ENCODE data around the gene CCDC57.

Gene CCDC57

DNA sequence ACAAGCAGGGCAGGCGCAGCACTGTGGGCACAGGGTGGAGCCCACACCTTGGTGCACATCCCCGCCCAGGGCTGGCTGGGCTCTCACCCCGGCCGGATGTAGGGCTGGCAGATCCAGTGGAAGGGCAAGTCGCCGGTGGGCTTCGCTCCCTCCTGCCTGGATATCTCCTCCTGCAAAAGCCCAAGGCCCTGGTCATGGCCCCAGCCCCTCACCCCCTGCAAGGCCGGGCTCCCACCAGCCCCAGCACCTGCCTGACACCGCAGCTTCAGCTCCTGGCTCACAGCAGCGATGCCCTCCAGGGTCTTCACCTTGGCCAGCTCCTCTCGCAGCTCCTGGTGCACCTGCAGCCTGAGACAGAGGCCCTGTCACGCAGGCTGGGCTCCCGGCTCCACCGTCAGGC lies 152.0 kb downstream of the CCDC57 start:
- peaks cover 2% of the 10 kb centered on the region for H3K4me1 ChIP-seq (ENCODE audit: control insufficient read depth, insufficient read depth, low read length)
- no peaks in the 10 kb centered on the region for H3K9me3 ChIP-seq (ENCODE audit: control insufficient read depth, insufficient read depth, low read length)
- no peak overlapping the region for H3K9ac ChIP-seq (ENCODE audit: low read depth, low read length)
- no peak overlapping the region for H3K4me3 ChIP-seq (ENCODE audit: low read depth, low read length)
- H3K36me3 ChIP-seq (ENCODE audit: control insufficient read depth, insufficient read depth, low read length), result peaks cover 73% of the 10 kb centered on the region
- H3K27me3 ChIP-seq (ENCODE audit: control insufficient read depth, insufficient read depth, low read length), result no peaks in the 10 kb centered on the region

DNA sequence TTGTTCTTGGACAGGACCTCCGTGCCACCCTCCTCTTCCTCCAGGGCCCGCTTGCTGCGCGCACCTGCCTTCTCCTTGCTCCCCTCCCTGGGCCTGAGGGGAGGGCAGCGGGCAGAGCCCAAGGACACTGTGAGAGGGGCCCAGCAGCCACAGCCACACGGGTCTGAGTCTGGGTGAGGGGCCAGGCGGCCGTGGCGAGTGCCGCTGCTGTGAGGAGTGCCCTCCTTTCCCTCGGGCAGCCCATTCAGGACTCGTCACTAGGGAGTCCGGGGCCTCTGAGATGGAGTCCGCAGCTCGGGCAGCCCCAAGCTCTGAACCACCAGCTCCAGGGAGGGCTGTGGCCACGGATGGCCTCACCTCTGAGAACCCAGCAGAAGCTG lies 152.7 kb downstream of the CCDC57 start:
- Histone ChIP-seq H3K4me1 (ENCODE audit: control insufficient read depth, insufficient read depth, low read length) (peaks cover 2% of the 10 kb centered on the region), H3K9me3 (ENCODE audit: control insufficient read depth, insufficient read depth, low read length) (no peaks in the 10 kb centered on the region), H3K36me3 (ENCODE audit: control insufficient read depth, insufficient read depth, low read length) (peaks cover 78% of the 10 kb centered on the region), H3K4me3 (ENCODE audit: low read depth, low read length) (no peak overlapping the region), H3K9ac (ENCODE audit: low read depth, low read length) (no peak overlapping the region), H3K27me3 (ENCODE audit: control insufficient read depth, insufficient read depth, low read length) (no peaks in the 10 kb centered on the region)

DNA sequence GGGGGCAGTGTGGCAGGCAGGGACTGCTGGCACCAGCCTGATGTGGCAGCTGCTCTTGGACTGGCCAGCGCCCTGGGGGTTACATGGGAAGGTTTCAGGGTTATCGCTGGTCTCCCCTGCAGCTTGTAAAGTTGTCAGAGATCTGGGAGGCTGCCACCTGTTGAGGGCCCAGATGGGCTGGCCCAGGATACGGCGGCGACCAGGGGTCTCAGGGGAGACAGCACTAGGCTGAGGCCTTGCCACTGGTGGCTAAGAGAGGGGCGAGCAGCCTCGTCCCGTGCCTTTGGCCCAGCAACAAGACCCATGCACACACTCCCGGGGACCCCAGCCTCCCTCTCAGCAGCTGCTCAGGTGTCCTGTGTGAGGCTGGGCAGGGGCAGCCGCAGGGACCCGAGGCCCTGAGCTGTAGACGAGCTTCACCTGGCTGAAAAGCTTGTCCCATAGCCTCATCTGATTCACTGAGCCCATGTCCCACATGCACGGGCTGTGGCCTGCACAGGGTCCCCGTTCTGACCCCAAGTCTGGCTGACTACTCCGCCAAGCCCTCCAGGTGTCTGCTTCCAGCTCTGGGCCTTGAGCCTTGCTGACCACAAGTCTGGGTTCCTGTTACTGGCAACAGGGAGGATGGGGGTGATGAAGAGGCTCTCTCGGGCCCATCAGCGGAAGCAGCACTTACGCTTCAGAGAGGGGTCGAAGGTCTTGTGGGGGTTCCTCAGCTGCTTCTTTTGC lies 153.2 kb downstream of the CCDC57 start:
- Histone ChIP-seq H3K4me1 (ENCODE audit: control insufficient read depth, insufficient read depth, low read length) (peaks cover 2% of the 10 kb centered on the region), H3K4me3 (ENCODE audit: low read depth, low read length) (no peak overlapping the region), H3K9ac (ENCODE audit: low read depth, low read length) (no peak overlapping the region), H3K9me3 (ENCODE audit: control insufficient read depth, insufficient read depth, low read length) (no peaks in the 10 kb centered on the region), H3K27me3 (ENCODE audit: control insufficient read depth, insufficient read depth, low read length) (no peaks in the 10 kb centered on the region), H3K36me3 (ENCODE audit: control insufficient read depth, insufficient read depth, low read length) (peaks cover 84% of the 10 kb centered on the region)

DNA sequence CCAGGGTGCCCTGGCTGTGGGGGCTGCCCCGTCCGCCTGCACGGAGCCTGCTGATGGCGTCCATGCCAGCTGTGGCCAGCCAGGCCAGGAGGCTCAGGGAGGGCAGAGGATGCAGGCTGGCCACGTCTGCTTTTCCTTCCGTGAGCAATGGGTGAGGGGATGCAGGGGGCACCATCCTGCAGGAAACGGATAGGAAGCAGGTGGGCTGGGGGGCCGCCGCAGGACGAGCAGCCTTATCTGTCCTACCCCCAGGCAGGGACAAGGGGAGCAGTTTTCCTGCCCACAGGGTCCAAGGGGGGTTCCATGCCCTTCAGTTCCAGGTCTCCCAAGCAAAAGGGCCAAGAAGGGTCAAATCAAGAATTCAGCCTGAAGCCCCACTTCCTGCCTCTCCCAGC lies 153.8 kb downstream of the CCDC57 start:
- Histone ChIP-seq H3K4me1 (ENCODE audit: control insufficient read depth, insufficient read depth, low read length) (no peaks in the 10 kb centered on the region), H3K27me3 (ENCODE audit: control insufficient read depth, insufficient read depth, low read length) (no peaks in the 10 kb centered on the region), H3K9me3 (ENCODE audit: control insufficient read depth, insufficient read depth, low read length) (no peaks in the 10 kb centered on the region), H3K36me3 (ENCODE audit: control insufficient read depth, insufficient read depth, low read length) (peaks cover 89% of the 10 kb centered on the region), H3K9ac (ENCODE audit: low read depth, low read length) (no peak overlapping the region), H3K4me3 (ENCODE audit: low read depth, low read length) (no peak overlapping the region)

DNA sequence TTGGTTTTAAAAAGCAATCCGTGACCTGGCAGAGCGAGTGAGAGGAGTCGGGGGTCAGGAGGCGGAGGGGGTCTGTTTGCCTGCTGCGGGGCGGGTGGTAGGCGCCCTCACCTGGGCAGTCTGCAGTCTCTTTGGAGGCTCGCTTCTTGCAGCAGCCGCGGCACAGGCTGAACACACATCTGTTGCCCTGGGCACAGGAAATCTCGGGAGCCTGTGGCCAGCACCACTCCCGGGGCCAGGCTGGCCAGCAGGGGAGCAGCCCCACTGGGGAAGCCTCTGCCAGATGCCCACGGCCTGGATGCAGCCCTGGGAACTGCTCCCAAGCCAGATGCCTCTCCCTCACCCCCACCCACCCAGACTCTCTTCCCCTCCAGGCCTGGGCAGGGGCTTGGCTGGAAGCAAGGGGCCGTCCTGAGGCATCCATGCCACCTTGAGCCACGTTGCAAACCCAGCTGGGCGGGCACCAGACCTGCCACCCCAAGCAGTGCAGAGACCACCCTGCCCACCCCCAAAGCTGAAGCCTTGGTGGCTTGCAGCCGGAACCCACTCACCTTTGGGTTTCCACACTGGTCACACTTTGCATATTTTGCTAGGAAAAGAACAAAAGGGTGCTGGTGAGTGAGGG lies 154.3 kb downstream of the CCDC57 start:
- no peak overlapping the region for H3K4me3 ChIP-seq (ENCODE audit: low read depth, low read length)
- H3K9ac ChIP-seq (ENCODE audit: low read depth, low read length), result no peak overlapping the region
- H3K36me3 ChIP-seq (ENCODE audit: control insufficient read depth, insufficient read depth, low read length), result peaks cover 89% of the 10 kb centered on the region
- no peaks in the 10 kb centered on the region for H3K9me3 ChIP-seq (ENCODE audit: control insufficient read depth, insufficient read depth, low read length)
- H3K27me3 ChIP-seq (ENCODE audit: control insufficient read depth, insufficient read depth, low read length), result no peaks in the 10 kb centered on the region
- no peaks in the 10 kb centered on the region for H3K4me1 ChIP-seq (ENCODE audit: control insufficient read depth, insufficient read depth, low read length)

DNA sequence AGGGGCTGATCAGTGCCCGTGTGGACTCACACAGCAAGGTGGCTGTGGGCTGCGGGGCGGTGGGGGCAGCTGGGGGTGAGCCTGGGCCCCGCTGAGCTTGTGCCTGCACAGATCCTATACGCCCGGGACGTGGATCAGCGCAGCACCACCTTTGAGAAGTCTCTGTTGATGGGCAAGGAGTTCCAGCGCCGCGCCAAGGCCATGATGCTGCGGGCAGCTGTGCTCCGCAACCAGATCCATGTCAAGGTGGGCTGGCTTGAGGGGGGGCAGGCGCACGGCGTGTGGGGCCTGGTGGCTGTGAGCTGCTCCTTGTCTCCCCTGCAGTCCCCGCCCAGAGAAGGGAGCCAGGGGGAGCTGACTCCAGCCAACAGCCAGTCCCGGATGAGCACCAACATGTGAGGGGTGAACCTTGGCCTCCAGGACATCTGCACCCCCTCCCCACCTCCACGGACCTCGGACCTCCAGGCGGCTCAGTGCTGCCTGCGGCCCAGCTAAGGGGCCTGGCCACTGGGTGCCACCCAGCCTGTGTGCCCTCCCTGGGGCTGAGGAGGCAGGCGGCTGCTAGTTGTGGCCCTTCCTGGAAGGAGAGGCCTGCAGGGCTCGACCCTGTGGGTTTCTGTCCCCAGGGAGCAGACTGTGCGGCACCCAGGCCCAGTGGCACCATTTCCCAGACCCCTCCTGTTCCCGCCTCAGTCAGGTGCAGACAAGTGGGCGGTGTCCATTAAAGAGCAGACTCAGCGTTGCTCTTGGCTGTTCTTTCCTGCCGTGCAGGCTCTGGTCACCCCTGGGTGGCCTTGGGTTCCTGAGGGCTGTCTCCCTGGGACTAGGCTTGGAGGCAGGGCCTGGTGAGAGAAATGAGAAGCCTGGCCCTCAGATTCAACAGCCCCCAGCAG lies 155.7 kb downstream of the CCDC57 start:
- Histone ChIP-seq H3K9me3 (ENCODE audit: control insufficient read depth, insufficient read depth, low read length) (no peaks in the 10 kb centered on the region), H3K36me3 (ENCODE audit: control insufficient read depth, insufficient read depth, low read length) (peaks cover 80% of the 10 kb centered on the region), H3K9ac (ENCODE audit: low read depth, low read length) (no peak overlapping the region), H3K27me3 (ENCODE audit: control insufficient read depth, insufficient read depth, low read length) (no peaks in the 10 kb centered on the region), H3K4me1 (ENCODE audit: control insufficient read depth, insufficient read depth, low read length) (no peaks in the 10 kb centered on the region), H3K4me3 (ENCODE audit: low read depth, low read length) (no peak overlapping the region)

DNA sequence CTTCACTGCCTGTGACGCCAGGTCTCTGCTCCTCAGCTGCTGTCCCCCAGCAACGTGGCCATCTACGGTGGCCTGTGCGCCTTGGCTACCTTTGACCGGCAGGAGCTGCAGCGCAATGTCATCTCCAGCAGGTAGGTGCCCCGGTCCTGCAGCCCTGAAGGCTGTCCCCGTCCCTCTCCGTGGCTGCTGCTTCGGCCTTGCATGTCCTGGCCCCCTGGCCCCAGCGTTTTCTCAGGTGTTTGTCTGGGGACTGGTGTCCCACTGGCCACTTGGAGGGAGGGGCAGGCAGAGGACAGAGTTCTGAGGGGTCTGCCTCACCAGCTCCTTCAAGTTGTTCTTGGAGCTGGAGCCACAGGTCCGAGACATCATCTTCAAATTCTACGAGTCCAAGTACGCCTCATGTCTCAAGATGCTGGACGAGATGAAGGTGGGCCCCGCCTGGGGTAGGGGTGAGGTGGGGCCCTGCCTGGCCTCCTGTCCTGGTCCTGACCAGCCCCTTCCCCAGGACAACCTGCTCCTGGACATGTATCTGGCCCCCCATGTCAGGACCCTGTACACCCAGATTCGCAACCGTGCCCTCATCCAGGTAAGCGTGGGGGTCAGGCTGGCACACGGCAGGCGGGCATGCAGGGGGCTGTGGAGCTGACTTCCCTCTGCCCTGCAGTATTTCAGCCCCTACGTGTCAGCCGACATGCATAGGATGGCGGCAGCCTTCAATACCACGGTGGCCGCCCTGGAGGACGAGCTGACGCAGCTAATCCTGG lies 156.5 kb downstream of the CCDC57 start:
- Histone ChIP-seq H3K4me3 (ENCODE audit: low read depth, low read length) (no peak overlapping the region), H3K36me3 (ENCODE audit: control insufficient read depth, insufficient read depth, low read length) (peaks cover 73% of the 10 kb centered on the region), H3K27me3 (ENCODE audit: control insufficient read depth, insufficient read depth, low read length) (no peaks in the 10 kb centered on the region), H3K4me1 (ENCODE audit: control insufficient read depth, insufficient read depth, low read length) (no peaks in the 10 kb centered on the region), H3K9ac (ENCODE audit: low read depth, low read length) (no peak overlapping the region), H3K9me3 (ENCODE audit: control insufficient read depth, insufficient read depth, low read length) (no peaks in the 10 kb centered on the region)

DNA sequence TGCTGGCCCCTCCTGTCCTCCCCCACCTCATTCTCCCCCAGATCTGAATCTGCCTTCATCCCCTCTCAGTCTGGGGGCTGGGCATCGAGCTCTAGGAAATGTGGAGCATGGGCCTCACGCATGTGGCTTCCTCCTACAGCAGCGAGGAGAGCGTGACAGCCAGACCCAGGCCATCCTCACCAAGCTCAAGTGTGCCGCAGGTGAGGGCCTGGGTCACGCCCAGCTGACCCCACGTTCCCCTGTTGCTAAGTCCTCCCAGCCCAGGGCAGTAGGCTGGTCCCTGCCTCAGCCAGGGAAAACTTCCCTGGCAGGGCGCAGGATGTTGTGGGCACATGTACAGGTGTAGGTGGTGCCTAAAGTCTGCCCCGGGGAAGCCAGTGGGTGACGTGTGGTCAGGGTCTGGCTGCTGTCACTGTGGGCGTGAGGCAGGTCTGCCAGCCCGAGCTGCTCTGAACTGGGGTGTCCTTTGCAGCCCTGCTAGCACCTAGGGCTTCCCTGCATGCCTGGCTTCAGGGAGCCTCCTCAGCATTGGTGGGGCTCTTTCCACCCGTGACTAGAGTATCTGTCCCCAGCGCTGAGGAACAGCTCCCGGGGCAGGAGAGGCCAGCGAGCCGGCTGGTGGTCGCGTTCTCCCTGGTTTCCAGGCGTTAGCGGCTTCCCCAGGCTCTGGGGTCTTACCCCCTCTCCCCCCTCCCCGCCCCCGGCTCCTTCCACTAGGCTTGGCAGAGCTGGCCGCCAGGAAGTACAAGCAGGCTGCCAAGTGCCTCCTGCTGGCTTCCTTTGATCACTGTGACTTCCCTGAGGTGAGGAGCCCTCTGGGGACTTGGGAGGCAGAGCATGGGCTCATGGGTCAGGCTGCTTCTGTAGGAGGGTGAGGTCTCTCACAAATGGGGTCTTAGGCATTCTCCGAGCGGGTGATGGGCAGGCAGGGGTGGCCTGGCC lies 157.3 kb downstream of the CCDC57 start:
- no peak overlapping the region for H3K9ac ChIP-seq (ENCODE audit: low read depth, low read length)
- H3K36me3 ChIP-seq (ENCODE audit: control insufficient read depth, insufficient read depth, low read length), result peaks cover 68% of the 10 kb centered on the region
- no peaks in the 10 kb centered on the region for H3K9me3 ChIP-seq (ENCODE audit: control insufficient read depth, insufficient read depth, low read length)
- no peak overlapping the region for H3K4me3 ChIP-seq (ENCODE audit: low read depth, low read length)
- no peaks in the 10 kb centered on the region for H3K27me3 ChIP-seq (ENCODE audit: control insufficient read depth, insufficient read depth, low read length)
- H3K4me1 ChIP-seq (ENCODE audit: control insufficient read depth, insufficient read depth, low read length), result no peaks in the 10 kb centered on the region

DNA sequence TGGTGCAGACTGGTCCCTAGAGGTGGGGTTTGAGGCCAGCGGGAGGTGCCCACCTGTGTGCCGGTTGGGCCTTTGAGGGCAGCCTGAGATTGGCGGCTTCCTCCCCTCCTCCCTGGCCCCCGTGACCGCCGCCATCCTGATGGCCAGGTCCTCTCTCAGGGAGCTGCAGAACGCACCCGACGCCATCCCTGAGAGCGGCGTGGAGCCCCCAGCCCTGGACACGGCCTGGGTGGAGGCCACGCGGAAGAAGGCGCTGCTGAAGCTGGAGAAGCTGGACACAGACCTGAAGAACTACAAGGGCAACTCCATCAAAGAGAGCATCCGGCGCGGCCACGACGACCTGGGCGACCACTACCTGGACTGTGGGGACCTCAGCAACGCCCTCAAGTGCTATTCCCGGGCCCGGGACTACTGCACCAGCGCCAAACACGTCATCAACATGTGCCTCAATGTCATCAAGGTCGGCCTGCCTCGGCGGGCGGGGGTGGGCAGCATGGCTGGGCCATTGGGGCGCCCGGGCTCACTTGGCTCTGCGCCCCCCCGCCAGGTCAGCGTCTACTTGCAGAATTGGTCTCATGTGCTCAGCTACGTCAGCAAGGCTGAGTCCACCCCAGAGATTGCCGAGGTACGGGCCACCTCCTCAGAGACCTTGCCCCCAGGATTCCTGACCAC lies 158.2 kb downstream of the CCDC57 start:
- Histone ChIP-seq H3K36me3 (ENCODE audit: control insufficient read depth, insufficient read depth, low read length) (peaks cover 68% of the 10 kb centered on the region), H3K9me3 (ENCODE audit: control insufficient read depth, insufficient read depth, low read length) (no peaks in the 10 kb centered on the region), H3K4me1 (ENCODE audit: control insufficient read depth, insufficient read depth, low read length) (no peaks in the 10 kb centered on the region), H3K9ac (ENCODE audit: low read depth, low read length) (no peak overlapping the region), H3K27me3 (ENCODE audit: control insufficient read depth, insufficient read depth, low read length) (no peaks in the 10 kb centered on the region), H3K4me3 (ENCODE audit: low read depth, low read length) (no peak overlapping the region)

DNA sequence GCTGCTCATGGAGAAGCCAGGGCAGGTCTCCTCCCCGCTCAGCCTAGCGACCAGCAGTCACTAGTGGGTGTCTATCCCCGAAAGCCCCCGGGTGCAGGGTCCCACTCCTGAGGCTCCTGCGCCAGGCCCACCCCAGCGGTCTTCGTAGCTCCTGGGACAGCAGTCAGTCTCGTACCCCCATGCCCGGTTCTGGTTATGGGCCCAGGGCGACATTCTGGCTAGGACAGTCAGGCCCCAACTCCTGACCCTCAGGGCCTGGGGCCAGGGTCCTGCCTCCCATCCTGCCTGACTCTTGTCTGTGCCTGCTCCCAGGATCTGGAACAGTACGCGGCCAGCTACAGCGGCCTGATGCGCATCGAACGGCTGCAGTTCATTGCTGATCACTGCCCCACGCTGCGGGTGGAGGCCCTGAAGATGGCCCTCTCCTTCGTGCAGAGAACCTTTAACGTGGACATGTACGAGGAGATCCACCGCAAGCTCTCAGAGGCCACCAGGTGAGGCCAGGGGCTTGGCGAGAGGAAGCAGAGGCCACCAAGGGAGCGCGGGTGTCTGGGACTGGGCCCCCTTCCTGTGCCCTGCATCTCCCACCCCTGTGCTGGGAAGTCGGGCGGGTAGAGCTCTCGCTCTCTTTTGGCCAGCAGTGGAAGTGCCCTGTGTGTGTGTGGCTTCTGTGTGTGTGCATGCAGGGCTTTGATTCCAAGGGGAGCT lies 158.9 kb downstream of the CCDC57 start:
- Histone ChIP-seq H3K9ac (ENCODE audit: low read depth, low read length) (no peak overlapping the region), H3K9me3 (ENCODE audit: control insufficient read depth, insufficient read depth, low read length) (no peaks in the 10 kb centered on the region), H3K4me3 (ENCODE audit: low read depth, low read length) (no peak overlapping the region), H3K27me3 (ENCODE audit: control insufficient read depth, insufficient read depth, low read length) (no peaks in the 10 kb centered on the region), H3K36me3 (ENCODE audit: control insufficient read depth, insufficient read depth, low read length) (peaks cover 64% of the 10 kb centered on the region), H3K4me1 (ENCODE audit: control insufficient read depth, insufficient read depth, low read length) (no peaks in the 10 kb centered on the region)
